Activated T-cell treated with anti-CD3 and anti-CD28 coated beads, Interleukin-2, amount 50 U/mL, for 72 hours (primary cell): Measurements from ENCODE around the gene POU5F2. TPM values are rescaled to one million over a fixed set of nuclear protein-coding genes. Genes with fewer than 3 reads are reported as not detected.
A peak's percentile ranks its signal among the peaks of the same experiment; 100 is the strongest.

Experiments used
- ATAC-seq, 2 donors: fragments of 150-1000 bp; cut with Tn5 transposase; replicated peaks in 1 of 2; 2 replicates each; pipeline ENCODE4 v1.10.0; 2021; ENCODE audit warnings: moderate library complexity in 2 of 2, mild to moderate bottlenecking in 1 of 2
- DNase-seq, 2 donors: peaks; one replicate each; pipeline ENCODE4 v3.0.0; 2021 to 2022; ENCODE audit warnings: mixed read lengths in 1 of 2
- H3K27ac Mint-ChIP-seq: one replicate; pipeline ENCODE4 v1.8.0; 2022; ENCODE audit warnings: mild to moderate bottlenecking, moderate library complexity, mixed read lengths
- H3K27me3 Mint-ChIP-seq: one replicate; pipeline ENCODE4 v1.8.0; 2022; ENCODE audit warnings: low read depth, mixed read lengths
- H3K36me3 Mint-ChIP-seq, 2 donors: one replicate each; pipeline ENCODE4 v1.8.0; 2022; ENCODE audit warnings: mixed read lengths in 2 of 2, mild to moderate bottlenecking in 1 of 2; ENCODE audit not compliant: insufficient read depth in 2 of 2
- H3K4me1 Mint-ChIP-seq: one replicate; pipeline ENCODE4 v1.8.0; 2022; ENCODE audit warnings: low read depth, mixed read lengths
- H3K4me3 Mint-ChIP-seq, 2 donors: one replicate each; pipeline ENCODE4 v1.8.0; 2022; ENCODE audit warnings: mild to moderate bottlenecking in 2 of 2, mixed read lengths in 2 of 2, moderate library complexity in 2 of 2
- H3K9me3 Mint-ChIP-seq, 2 donors: one replicate each; pipeline ENCODE4 v1.8.0; 2022; ENCODE audit warnings: mixed read lengths in 2 of 2
- total RNA-seq, 2 donors: library from RNA; stranded (reverse); gene quantifications; one replicate each; pipeline ENCODE4 v1.2.3, GENCODE V29; 2022

Gene POU5F2
- total RNA-seq = under 1 TPM; 0.89 to 0.93 TPM

GRCh38 chr5:93741136-93741811, at the start of gene POU5F2:
POU5F2 (minus strand) TSS chr5:93741600; CDS start chr5:93741563, 37 bp downstream.
- Mint-ChIP-seq H3K27ac (no peak within 1 kb of the TSS), H3K4me3 (no peak within 1 kb of the TSS), H3K27me3 (no peaks in the 10 kb centered on the region), H3K36me3 (peaks cover 11 to 16% of the 10 kb centered on the region in 2 donors), H3K9me3 (peaks cover 1 to 5% of the 10 kb centered on the region in 2 donors), H3K4me1 (no peaks in the 10 kb centered on the region)
- ATAC-seq (no peak), DNase-seq (no peak)

- H3K36me3 Mint-ChIP-seq = peaks cover 0 to 1% of the 10 kb centered on the region in 2 donors
- H3K27me3 Mint-ChIP-seq = no peaks in the 10 kb centered on the region
- H3K4me3 Mint-ChIP-seq = no peak overlapping the region
- no peaks in the 10 kb centered on the region for H3K9me3 Mint-ChIP-seq
- no peak overlapping the region for H3K27ac Mint-ChIP-seq
- no peak for DNase-seq
- peak in 1 of 2 donors; percentile 60 for ATAC-seq
- no peaks in the 10 kb centered on the region for H3K4me1 Mint-ChIP-seq
Observed at GRCh38 chr5:93790401-93790800, 49.0 kb upstream of the POU5F2 start.

GRCh38 chr5:93789173-93790067, 48.0 kb upstream of the POU5F2 start:
- ATAC-seq = no peak
- Mint-ChIP-seq H3K4me3 (no peak overlapping the region), H3K9me3 (no peaks in the 10 kb centered on the region), H3K27ac (no peak overlapping the region), H3K27me3 (no peaks in the 10 kb centered on the region), H3K4me1 (no peaks in the 10 kb centered on the region), H3K36me3 (no peaks in the 10 kb centered on the region)
- no peak for DNase-seq

GRCh38 chr5:93787598-93787997, 46.2 kb upstream of the POU5F2 start:
- ATAC-seq = no peak
- Mint-ChIP-seq H3K27ac (no peak overlapping the region), H3K27me3 (no peaks in the 10 kb centered on the region), H3K9me3 (no peaks in the 10 kb centered on the region), H3K36me3 (no peaks in the 10 kb centered on the region), H3K4me3 (no peak overlapping the region), H3K4me1 (no peaks in the 10 kb centered on the region)
- DNase-seq = no peak

- no peaks in the 10 kb centered on the region for H3K4me1 Mint-ChIP-seq
- no peak overlapping the region for H3K4me3 Mint-ChIP-seq
- ATAC-seq = no peak
- H3K27me3 Mint-ChIP-seq = no peaks in the 10 kb centered on the region
- H3K36me3 Mint-ChIP-seq = peaks cover 0 to 1% of the 10 kb centered on the region in 2 donors
- no peak for DNase-seq
- no peaks in the 10 kb centered on the region for H3K9me3 Mint-ChIP-seq
- H3K27ac Mint-ChIP-seq = no peak overlapping the region
Observed at GRCh38 chr5:93785475-93785874, 44.1 kb upstream of the POU5F2 start.

- Mint-ChIP-seq H3K9me3 (no peaks in the 10 kb centered on the region), H3K27ac (no peak overlapping the region), H3K36me3 (peaks cover 0 to 1% of the 10 kb centered on the region in 2 donors), H3K4me3 (no peak overlapping the region), H3K27me3 (no peaks in the 10 kb centered on the region), H3K4me1 (no peaks in the 10 kb centered on the region)
- ATAC-seq (no peak), DNase-seq (no peak)
Observed at GRCh38 chr5:93782978-93783377, 41.6 kb upstream of the POU5F2 start.

GRCh38 chr5:93777620-93778019, 36.2 kb upstream of the POU5F2 start:
- no peak overlapping the region for H3K4me3 Mint-ChIP-seq
- no peaks in the 10 kb centered on the region for H3K27me3 Mint-ChIP-seq
- H3K4me1 Mint-ChIP-seq = no peaks in the 10 kb centered on the region
- ATAC-seq = no peak
- peaks cover 0 to 4% of the 10 kb centered on the region in 2 donors for H3K9me3 Mint-ChIP-seq
- no peak overlapping the region for H3K27ac Mint-ChIP-seq
- peaks cover 5 to 10% of the 10 kb centered on the region in 2 donors for H3K36me3 Mint-ChIP-seq
- no peak for DNase-seq

- DNase-seq (no peak), ATAC-seq (no peak)
- no peak overlapping the region for H3K4me3 Mint-ChIP-seq
- H3K4me1 Mint-ChIP-seq = no peaks in the 10 kb centered on the region
- peaks cover 20 to 24% of the 10 kb centered on the region in 2 donors for H3K36me3 Mint-ChIP-seq
- H3K27me3 Mint-ChIP-seq = no peaks in the 10 kb centered on the region
- H3K27ac Mint-ChIP-seq = no peak overlapping the region
- peaks cover 13 to 16% of the 10 kb centered on the region in 2 donors for H3K9me3 Mint-ChIP-seq
Observed at GRCh38 chr5:93756372-93756771, 15.0 kb upstream of the POU5F2 start.

GRCh38 chr5:93755716-93756115, 14.3 kb upstream of the POU5F2 start:
- H3K4me3 Mint-ChIP-seq = no peak overlapping the region
- no peak for ATAC-seq
- H3K4me1 Mint-ChIP-seq = no peaks in the 10 kb centered on the region
- no peaks in the 10 kb centered on the region for H3K27me3 Mint-ChIP-seq
- H3K9me3 Mint-ChIP-seq = peaks cover 11 to 13% of the 10 kb centered on the region in 2 donors
- H3K27ac Mint-ChIP-seq = no peak overlapping the region
- no peak for DNase-seq
- H3K36me3 Mint-ChIP-seq = peaks cover 16 to 22% of the 10 kb centered on the region in 2 donors

GRCh38 chr5:93748875-93749397, 7.5 kb upstream of the POU5F2 start:
- no peaks in the 10 kb centered on the region for H3K9me3 Mint-ChIP-seq
- ATAC-seq (peak; percentile 25 to 62), DNase-seq (no peak)
- H3K36me3 Mint-ChIP-seq = no peaks in the 10 kb centered on the region
- no peaks in the 10 kb centered on the region for H3K27me3 Mint-ChIP-seq
- peaks cover 5% of the 10 kb centered on the region for H3K4me1 Mint-ChIP-seq
- no peak overlapping the region for H3K4me3 Mint-ChIP-seq
- no peak overlapping the region for H3K27ac Mint-ChIP-seq

GRCh38 chr5:93746406-93747056, 5.1 kb upstream of the POU5F2 start:
- Mint-ChIP-seq H3K36me3 (peaks cover 4 to 10% of the 10 kb centered on the region in 2 donors), H3K27ac (no peak overlapping the region), H3K4me1 (peaks cover 5% of the 10 kb centered on the region), H3K9me3 (peaks cover 0 to 3% of the 10 kb centered on the region in 2 donors), H3K27me3 (no peaks in the 10 kb centered on the region), H3K4me3 (no peak overlapping the region)
- no peak for ATAC-seq
- no peak for DNase-seq

- ATAC-seq (no peak), DNase-seq (no peak)
- Mint-ChIP-seq H3K27me3 (no peaks in the 10 kb centered on the region), H3K27ac (no peak overlapping the region), H3K4me3 (no peak overlapping the region), H3K36me3 (peaks cover 6 to 8% of the 10 kb centered on the region in 2 donors), H3K4me1 (no peaks in the 10 kb centered on the region), H3K9me3 (peaks cover 1 to 2% of the 10 kb centered on the region in 2 donors)
Observed at GRCh38 chr5:93736284-93736683, 5.1 kb downstream of the POU5F2 start.

GRCh38 chr5:93735378-93735777, 6.0 kb downstream of the POU5F2 start:
- H3K36me3 Mint-ChIP-seq = peaks cover 4 to 5% of the 10 kb centered on the region in 2 donors
- DNase-seq (no peak), ATAC-seq (no peak)
- H3K27me3 Mint-ChIP-seq = no peaks in the 10 kb centered on the region
- H3K27ac Mint-ChIP-seq = no peak overlapping the region
- no peaks in the 10 kb centered on the region for H3K4me1 Mint-ChIP-seq
- H3K4me3 Mint-ChIP-seq = no peak overlapping the region
- H3K9me3 Mint-ChIP-seq = peaks cover 1 to 2% of the 10 kb centered on the region in 2 donors
